DND-41 (cell line): ENCODE measurements around the gene TNFRSF8.

Experiments used
- ATAC-seq: fragments of 200-7000 bp; cut with Tn5 transposase; 3 replicates; pipeline ENCODE4 v1.9.1; 2021; ENCODE audit warnings: low read depth; ENCODE audit not compliant: insufficient read depth
- DNase-seq: peaks from one replicate; pipeline ENCODE4 v3.0.0-alpha.2; 2020
- H2AFZ ChIP-seq: 2 replicates; pipeline ENCODE4 v1.6.0; 2012; ENCODE audit warnings: low read depth, low read length
- H3K27ac ChIP-seq: 2 replicates; pipeline ENCODE4 v1.5.1; 2012; ENCODE audit warnings: low read length, inconsistent platforms
- H3K27me3 ChIP-seq: fragments of 200-600 bp; sonication (generic); 2 replicates; pipeline ENCODE4 v1.6.0; 2012; ENCODE audit warnings: low read length, mild to moderate bottlenecking, inconsistent platforms; ENCODE audit not compliant: insufficient read depth, poor library complexity
- H3K36me3 ChIP-seq: 2 replicates; pipeline ENCODE4 v1.5.1; 2012; ENCODE audit warnings: low read length, inconsistent platforms; ENCODE audit not compliant: insufficient read depth
- H3K4me1 ChIP-seq: 2 replicates; pipeline ENCODE4 v1.5.1; 2012; ENCODE audit warnings: mild to moderate bottlenecking, low read length; ENCODE audit not compliant: insufficient read depth
- H3K4me2 ChIP-seq: 2 replicates; pipeline ENCODE4 v1.6.0; 2012; ENCODE audit warnings: mild to moderate bottlenecking, moderate library complexity, low read length, inconsistent platforms; ENCODE audit not compliant: insufficient read depth
- H3K4me3 ChIP-seq, 2 experiments: fragments of 200-600 bp in 1 of 2; shearing (Covaris generic) in 1 of 2; 2 replicates each; pipeline ENCODE4 v1.5.1; 2012 to 2016; ENCODE audit warnings: inconsistent platforms in 2 of 2, low read length in 2 of 2, mild to moderate bottlenecking in 2 of 2, low read depth in 1 of 2, moderate library complexity in 1 of 2
- H3K79me2 ChIP-seq: 2 replicates; pipeline ENCODE4 v1.6.0; 2012; ENCODE audit warnings: low read length, inconsistent platforms; ENCODE audit not compliant: insufficient read depth
- H3K9ac ChIP-seq: 2 replicates; pipeline ENCODE4 v1.6.0; 2012; ENCODE audit warnings: low read depth, mild to moderate bottlenecking, inconsistent platforms, low read length, moderate library complexity
- H3K9me3 ChIP-seq: 2 replicates; pipeline ENCODE4 v1.5.1; 2012; ENCODE audit warnings: low read length, moderate library complexity, mild to moderate bottlenecking, inconsistent platforms; ENCODE audit not compliant: insufficient read depth, severe bottlenecking
- H4K20me1 ChIP-seq: 2 replicates; pipeline ENCODE4 v1.6.0; 2012; ENCODE audit warnings: low read length; ENCODE audit not compliant: insufficient read depth
- EZH2 ChIP-seq: IDR thresholded peaks from 3 replicates; pipeline ENCODE4 v1.6.1; 2012; ENCODE audit warnings: borderline replicate concordance, low read depth, mild to moderate bottlenecking, moderate library complexity, low read length, inconsistent platforms; ENCODE audit not compliant: severe bottlenecking
- TF ChIP-seq, protein P1 (sequence below): IDR thresholded peaks from 2 replicates; pipeline ENCODE4 v1.5.1; 2012; ENCODE audit warnings: borderline replicate concordance, low read length, moderate library complexity, mild to moderate bottlenecking; ENCODE audit not compliant: poor library complexity, severe bottlenecking; ENCODE audit errors: extremely low read depth

Gene TNFRSF8

DNA sequence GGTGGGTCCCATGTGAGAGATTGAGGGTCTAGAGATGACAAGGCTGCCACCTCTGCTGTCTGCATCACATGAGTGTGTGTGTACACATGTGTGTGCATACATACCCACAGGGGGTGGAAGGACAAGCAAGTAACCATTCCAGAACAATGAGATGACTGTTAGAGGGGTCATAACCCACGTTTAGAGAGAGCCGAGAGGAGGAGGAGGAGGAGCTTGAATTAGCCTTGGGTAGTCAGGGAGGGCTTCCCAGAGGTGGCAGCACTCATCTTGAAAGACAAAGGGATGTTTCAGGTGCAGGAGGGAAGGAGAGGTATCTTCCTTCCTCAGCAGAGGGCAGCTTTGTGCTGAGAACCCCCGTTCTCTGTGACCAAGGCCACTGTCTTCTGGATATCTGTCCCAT lies 125.0 kb downstream of the TNFRSF8 start:
- Histone ChIP-seq H3K9ac (no peak overlapping the region), H3K9me3 (no peaks in the 10 kb centered on the region), H3K27ac (no peak overlapping the region), H4K20me1 (no peaks in the 10 kb centered on the region), H3K4me1 (no peaks in the 10 kb centered on the region), H3K27me3 (no peaks in the 10 kb centered on the region), H3K36me3 (no peaks in the 10 kb centered on the region), H2AFZ (no peak overlapping the region), H3K79me2 (no peaks in the 10 kb centered on the region), H3K4me2 (no peak overlapping the region), H3K4me3 (no peak overlapping the region)
- no peak for DNase-seq
- no peak for TF ChIP-seq EZH2
- TF ChIP-seq, protein P1, sequence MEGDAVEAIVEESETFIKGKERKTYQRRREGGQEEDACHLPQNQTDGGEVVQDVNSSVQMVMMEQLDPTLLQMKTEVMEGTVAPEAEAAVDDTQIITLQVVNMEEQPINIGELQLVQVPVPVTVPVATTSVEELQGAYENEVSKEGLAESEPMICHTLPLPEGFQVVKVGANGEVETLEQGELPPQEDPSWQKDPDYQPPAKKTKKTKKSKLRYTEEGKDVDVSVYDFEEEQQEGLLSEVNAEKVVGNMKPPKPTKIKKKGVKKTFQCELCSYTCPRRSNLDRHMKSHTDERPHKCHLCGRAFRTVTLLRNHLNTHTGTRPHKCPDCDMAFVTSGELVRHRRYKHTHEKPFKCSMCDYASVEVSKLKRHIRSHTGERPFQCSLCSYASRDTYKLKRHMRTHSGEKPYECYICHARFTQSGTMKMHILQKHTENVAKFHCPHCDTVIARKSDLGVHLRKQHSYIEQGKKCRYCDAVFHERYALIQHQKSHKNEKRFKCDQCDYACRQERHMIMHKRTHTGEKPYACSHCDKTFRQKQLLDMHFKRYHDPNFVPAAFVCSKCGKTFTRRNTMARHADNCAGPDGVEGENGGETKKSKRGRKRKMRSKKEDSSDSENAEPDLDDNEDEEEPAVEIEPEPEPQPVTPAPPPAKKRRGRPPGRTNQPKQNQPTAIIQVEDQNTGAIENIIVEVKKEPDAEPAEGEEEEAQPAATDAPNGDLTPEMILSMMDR = no peak
- no peak for ATAC-seq

DNA sequence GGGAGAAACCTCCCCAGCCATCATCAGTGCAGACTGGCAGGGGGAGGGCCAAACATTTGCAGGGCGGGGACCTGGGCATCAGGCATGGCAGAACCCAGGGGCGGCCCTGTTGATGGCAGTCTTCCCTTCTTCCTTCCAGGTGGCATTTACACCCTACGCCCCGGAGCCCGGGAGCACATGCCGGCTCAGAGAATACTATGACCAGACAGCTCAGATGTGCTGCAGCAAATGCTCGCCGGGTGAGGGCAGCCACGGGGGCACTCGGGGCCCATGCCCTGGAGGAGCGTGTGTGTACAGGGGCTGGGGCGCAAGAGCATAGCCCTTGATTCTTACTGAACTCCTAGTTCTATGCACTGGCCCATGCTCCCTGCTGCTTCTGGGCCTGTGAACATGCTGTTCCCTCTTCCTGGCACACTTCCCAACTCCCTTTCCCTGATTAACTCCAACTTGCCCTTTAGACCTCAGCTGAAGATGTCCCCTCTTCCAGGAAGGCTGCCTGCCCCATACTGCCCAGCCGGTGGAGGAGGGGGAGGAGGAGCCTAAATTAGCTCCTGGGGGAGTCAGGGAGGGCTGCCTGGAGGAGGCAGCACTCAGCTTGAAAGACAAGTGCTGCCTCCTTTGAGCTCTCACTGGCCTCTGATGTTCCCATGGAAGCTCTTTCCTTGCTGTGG lies 125.7 kb downstream of the TNFRSF8 start:
- Histone ChIP-seq H3K36me3 (no peaks in the 10 kb centered on the region), H3K9ac (no peak overlapping the region), H3K79me2 (no peaks in the 10 kb centered on the region), H3K9me3 (no peaks in the 10 kb centered on the region), H3K4me2 (no peak overlapping the region), H3K4me1 (no peaks in the 10 kb centered on the region), H3K27ac (no peak overlapping the region), H4K20me1 (no peaks in the 10 kb centered on the region), H3K4me3 (no peak overlapping the region), H2AFZ (no peak overlapping the region), H3K27me3 (no peaks in the 10 kb centered on the region)
- ATAC-seq (no peak), DNase-seq (no peak)
- TF ChIP-seq EZH2 = no peak
- TF ChIP-seq, protein P1 = no peak

DNA sequence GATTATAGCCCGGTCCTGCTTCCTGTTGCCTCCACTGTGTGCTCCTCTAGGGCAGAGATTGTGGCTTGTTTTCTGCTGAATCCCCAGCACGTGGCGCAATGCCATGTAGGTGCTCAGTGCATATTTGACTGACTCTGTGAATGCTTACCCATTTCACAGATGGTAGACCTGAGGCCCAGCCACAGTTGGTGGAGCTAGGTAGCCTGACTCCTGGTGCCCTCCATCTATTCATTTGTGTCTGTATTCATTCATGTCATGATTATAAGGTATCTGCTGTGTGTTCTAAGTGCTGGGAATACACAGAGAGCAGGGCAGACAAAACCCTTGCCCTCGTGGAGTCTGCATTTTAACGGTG lies 126.2 kb downstream of the TNFRSF8 start:
- DNase-seq (no peak), ATAC-seq (no peak)
- H3K4me2 ChIP-seq = no peak overlapping the region
- TF ChIP-seq, protein P1 = no peak
- no peak overlapping the region for H3K27ac ChIP-seq
- H3K9me3 ChIP-seq = no peaks in the 10 kb centered on the region
- H3K36me3 ChIP-seq = no peaks in the 10 kb centered on the region
- H3K4me1 ChIP-seq = no peaks in the 10 kb centered on the region
- H3K9ac ChIP-seq = no peak overlapping the region
- H3K27me3 ChIP-seq = no peaks in the 10 kb centered on the region
- H4K20me1 ChIP-seq = no peaks in the 10 kb centered on the region
- H2AFZ ChIP-seq = no peak overlapping the region
- no peaks in the 10 kb centered on the region for H3K79me2 ChIP-seq
- no peak overlapping the region for H3K4me3 ChIP-seq
